NCI-H1092 (cell line): Measurements from ENCODE around the gene C9orf72.
"Not testable (repeated sequence)": the region's sequence is repeated elsewhere in the genome, so short reads cannot be mapped to it uniquely, and the experiment has no call there.

Experiments used
- DNase-seq: peaks from one replicate; lab custom pipeline; 2025; lab: John Stamatoyannopoulos, UW

Gene C9orf72

DNA sequence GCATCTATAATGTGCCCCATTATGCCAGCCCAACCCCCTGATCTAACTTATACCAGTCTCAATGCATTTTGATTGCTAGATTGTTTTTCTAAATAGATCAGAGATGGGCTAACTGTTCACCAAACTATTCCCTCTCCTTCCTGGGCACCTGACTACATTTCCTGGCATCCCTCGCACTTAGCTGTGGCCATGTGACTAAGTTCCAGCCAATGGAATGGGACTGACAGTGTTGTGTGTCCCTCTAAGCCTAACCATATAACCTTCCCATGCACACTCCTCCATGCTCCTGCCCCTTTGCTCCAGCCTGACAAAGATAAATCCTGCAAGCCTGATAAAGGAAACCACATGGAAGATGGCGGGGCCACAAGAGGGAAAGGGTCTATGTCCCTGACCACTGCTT is 61.5 kb downstream of the C9orf72 start:
- no peak for DNase-seq

DNA sequence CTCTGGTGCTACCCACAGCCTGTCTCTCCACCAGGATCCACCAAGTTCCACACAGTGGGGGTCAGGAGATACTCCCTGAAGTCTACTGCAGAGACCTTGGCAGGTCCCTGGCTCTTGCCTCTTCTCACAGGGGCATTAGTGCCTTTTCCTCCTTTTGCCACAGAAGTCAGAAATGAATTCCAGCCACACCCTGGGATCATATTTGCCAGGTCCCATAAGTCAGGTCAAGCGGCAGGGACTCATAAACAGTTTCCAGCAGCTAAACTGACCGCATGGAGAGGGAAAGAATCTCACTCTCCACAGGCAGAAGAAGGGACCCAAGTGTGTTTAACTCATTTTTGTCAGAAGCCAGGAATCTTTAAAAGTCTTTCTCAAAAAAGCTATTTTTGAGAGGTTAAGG is 62.5 kb downstream of the C9orf72 start:
- DNase-seq: no peak

DNA sequence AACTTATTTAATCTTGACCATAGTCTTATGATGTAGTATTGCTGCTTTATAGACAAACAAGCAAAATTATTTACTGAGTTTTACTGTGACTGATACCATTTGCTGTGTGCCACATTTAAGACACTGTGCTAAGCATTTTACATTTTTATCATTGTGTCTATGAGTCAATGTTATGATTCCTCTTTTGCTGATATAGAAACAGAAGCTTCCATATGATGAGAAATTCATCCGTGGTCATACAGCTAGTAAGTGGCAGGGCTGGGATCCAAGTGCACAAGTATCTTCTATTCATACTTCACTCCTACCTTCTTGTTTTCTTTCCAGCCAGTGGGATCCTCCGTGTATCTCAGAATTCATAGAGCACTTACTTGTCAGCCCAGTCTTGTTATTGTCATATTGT is 66.3 kb downstream of the C9orf72 start:
- DNase-seq: no peak

DNA sequence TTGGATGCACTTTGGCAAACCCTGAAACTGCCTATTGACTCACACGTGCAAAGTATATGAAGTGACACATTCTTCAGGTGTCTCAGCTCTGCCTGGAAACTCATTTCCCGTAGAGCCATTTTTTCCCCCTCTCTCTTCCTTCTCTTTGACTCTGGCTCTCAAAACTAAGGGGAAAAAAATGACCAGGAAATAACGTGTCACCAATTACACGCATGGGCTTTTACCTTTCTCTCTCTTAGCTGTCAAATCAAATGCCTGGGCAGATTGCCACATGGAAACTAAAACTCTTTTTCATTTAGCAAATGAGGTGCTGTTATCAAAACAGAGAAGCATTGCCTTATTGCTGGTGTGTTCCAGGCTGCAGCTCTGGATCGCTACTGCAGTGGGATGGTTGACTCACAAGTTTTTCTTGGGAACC is 67.5 kb downstream of the C9orf72 start:
- no peak for DNase-seq

DNA sequence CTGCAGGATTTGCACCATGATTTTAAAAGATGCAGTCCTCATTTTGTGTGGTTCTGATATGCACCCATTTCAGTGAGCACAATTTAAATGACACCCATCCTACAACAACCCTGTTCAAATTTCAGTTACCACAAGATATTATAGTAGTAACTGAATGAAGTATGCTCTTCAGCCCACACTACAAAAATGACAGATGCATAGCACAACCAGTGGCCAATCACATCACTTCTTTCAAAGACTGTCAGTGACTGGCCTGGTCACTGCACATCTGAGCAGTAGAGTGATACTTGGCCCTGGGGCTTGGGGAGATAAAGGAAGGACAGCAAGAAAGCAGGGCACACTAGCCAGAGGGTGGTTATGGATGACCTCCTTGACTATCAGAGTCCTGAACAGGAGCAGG is 69.0 kb downstream of the C9orf72 start:
- no peak for DNase-seq

DNA sequence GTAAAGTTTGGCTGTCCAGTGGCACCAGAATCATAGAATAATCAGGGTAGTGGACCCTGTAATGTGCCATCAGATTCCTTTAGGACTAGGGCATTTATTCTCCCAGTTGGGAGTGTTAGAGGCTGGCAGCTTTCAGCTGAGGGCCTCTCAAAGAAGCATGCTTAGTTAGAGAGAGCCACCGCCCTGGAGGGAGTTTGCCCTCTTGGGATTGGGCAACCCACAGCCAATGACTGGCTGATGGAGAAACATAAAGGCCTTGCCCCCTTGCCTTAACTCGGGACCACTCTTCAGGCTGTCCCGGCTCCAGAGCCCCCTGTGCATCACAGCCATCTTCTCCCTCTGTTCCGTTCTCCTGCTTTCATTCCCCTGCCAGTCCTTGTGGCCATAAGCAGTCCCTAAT is 69.7 kb downstream of the C9orf72 start:
- DNase-seq: no peak

DNA sequence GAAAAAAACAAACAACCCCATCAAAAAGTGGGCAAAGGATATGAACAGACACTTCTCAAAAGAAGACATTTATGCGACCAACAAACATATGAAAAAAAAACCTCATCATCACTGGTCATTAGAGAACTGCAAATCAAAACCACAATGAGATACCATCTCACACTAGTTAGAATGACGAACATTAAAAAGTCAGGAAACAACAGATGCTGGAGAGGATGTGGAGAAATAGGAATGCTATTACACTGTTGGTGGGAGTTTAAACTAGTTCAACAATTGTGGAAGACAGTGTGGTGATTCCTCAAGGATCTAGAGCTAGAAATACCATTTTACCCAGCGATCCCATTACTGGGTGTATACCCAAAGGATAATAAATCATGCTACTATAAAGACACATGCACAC is 72.4 kb downstream of the C9orf72 start:
- DNase-seq: not testable (repeated sequence)

DNA sequence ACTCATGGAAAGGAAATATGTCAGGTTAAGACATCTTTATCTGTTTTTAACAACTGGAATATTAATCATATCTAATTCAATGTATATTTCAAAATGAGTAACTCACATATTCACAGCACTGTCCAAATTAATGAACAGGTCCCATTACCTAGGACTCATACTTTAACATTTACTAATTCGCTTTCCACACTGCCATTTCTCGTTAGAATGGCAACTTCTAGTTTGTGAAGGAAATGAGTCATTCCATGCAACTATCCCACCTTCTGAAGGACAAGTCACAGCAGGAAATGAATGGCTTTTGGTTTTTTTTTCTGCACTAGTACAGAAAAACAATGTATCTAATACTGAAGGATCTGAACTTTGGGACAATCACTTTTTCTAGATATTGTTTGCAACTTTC is 73.8 kb downstream of the C9orf72 start:
- no peak for DNase-seq

DNA sequence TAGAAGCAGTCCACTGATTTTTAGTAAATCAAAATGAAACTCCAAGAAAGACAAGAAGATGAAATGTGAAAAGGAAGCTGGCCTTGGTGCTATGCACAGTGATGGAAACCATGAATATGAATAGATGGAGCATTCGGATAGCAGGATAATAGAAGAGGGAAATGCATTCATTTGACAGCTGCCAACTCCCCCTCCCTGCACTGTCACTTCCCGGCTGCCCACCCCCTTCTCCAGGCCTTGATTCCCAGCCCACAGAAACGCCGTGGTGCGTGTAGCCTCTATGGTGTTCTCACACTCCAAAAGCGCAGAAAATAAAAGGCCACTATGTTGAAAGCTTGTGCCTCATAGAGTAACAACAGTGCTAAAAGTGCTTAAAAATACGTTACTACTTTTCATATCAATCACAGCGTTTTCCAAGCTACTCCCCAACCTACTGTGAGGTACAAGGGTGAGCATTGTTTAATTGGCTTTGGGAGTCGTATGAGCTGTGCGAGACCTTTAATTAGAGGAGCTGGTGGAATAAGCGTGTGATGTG is 75.3 kb downstream of the C9orf72 start:
- DNase-seq: no peak
